ENCODE measurements around the gene AUH. TPM values are rescaled to one million over a fixed set of nuclear protein-coding genes. Genes with fewer than 3 reads are reported as not detected.
A peak's percentile ranks its signal among the peaks of the same experiment; 100 is the strongest.

AUH gene
- total and polyA plus RNA-seq, 8 donors = 13.6 to 33.7 (median 23.0) TPM

GRCh38 chr9:91185193-91185886 is 176.4 kb downstream of the AUH start:
- intact Hi-C loops (cut with DNase I) = no loop called here
- no peaks in the 10 kb centered on the region for H3K27me3 ChIP-seq
- peaks cover 0 to 10% of the 10 kb centered on the region in 2 donors for H3K4me1 ChIP-seq
- TF ChIP-seq CTCF (IDR thresholded peaks at IDR 0.05) = no peak
- no peak overlapping the region for H3K27ac ChIP-seq
- no peaks in the 10 kb centered on the region for H3K36me3 ChIP-seq
- H3K4me3 ChIP-seq = no peak overlapping the region
- no peak for DNase-seq
- ATAC-seq = no peak
- H3K9me3 ChIP-seq = no peaks in the 10 kb centered on the region

GRCh38 chr9:91182429-91183225 is 179.1 kb downstream of the AUH start:
- Histone ChIP-seq H3K36me3 (no peaks in the 10 kb centered on the region), H3K4me3 (no peak overlapping the region), H3K9me3 (no peaks in the 10 kb centered on the region), H3K4me1 (peaks cover 2 to 10% of the 10 kb centered on the region in 2 donors), H3K27ac (no peak overlapping the region), H3K27me3 (no peaks in the 10 kb centered on the region)
- no peak for TF ChIP-seq CTCF (IDR thresholded peaks at IDR 0.05)
- peak; percentile 65 for ATAC-seq
- DNase-seq = no peak
- intact Hi-C loops (cut with DNase I) = no loop called here

GRCh38 chr9:91181541-91181940 is 180.2 kb downstream of the AUH start:
- DNase-seq = no peak
- no peak for TF ChIP-seq CTCF (IDR thresholded peaks at IDR 0.05)
- ATAC-seq = no peak
- Histone ChIP-seq H3K4me3 (no peak overlapping the region), H3K9me3 (no peaks in the 10 kb centered on the region), H3K27ac (no peak overlapping the region), H3K36me3 (no peaks in the 10 kb centered on the region), H3K4me1 (peaks cover 1 to 6% of the 10 kb centered on the region in 2 donors), H3K27me3 (no peaks in the 10 kb centered on the region)
- intact Hi-C loops (cut with DNase I) = no loop called here

- TF ChIP-seq CTCF (IDR thresholded peaks at IDR 0.05) = no peak
- Histone ChIP-seq H3K27ac (no peak overlapping the region), H3K36me3 (no peaks in the 10 kb centered on the region), H3K4me3 (no peak overlapping the region), H3K9me3 (no peaks in the 10 kb centered on the region), H3K27me3 (no peaks in the 10 kb centered on the region), H3K4me1 (peaks cover 0 to 6% of the 10 kb centered on the region in 2 donors)
- DNase-seq (no peak), ATAC-seq (no peak)
- intact Hi-C loops (cut with DNase I) = no loop called here
Measured at GRCh38 chr9:91180930-91181268, 180.8 kb downstream of the AUH start.

GRCh38 chr9:91180240-91180929 is 181.3 kb downstream of the AUH start:
- peaks cover under 1 to 6% of the 10 kb centered on the region in 2 donors for H3K4me1 ChIP-seq
- no peak for ATAC-seq
- intact Hi-C loops (cut with DNase I) = no loop called here

More at GRCh38 chr9:91180240-91180929, 181.3 kb downstream of the AUH start:
- no peak for TF ChIP-seq CTCF (IDR thresholded peaks at IDR 0.05)
- Histone ChIP-seq H3K27me3 (no peaks in the 10 kb centered on the region), H3K4me3 (no peak overlapping the region), H3K9me3 (no peaks in the 10 kb centered on the region), H3K36me3 (no peaks in the 10 kb centered on the region), H3K27ac (no peak overlapping the region)
- DNase-seq = no peak
